WTC11 (cell line): ENCODE data around the gene ZNRF1. TPM values are rescaled to one million over a fixed set of nuclear protein-coding genes. Genes with fewer than 3 reads are reported as not detected.

ENCODE experiments used
- ATAC-seq: fragments of 200-7000 bp; cut with Tn5 transposase; 2 replicates; pipeline ENCODE4 v1.10.0; 2021; ENCODE audit warnings: mild to moderate bottlenecking, moderate library complexity
- CTCF ChIA-PET: fragments of 300-600 bp; sonication (Branson Sonifier 250); formaldehyde crosslinking; loops from one replicate; lab custom pipeline; 2021; ENCODE audit warnings: antibody characterized with exemption; lab: Charles Lee
- POLR2A ChIA-PET: fragments of 350-600 bp; sonication (Branson Sonifier 250); formaldehyde crosslinking; loops from one replicate; lab custom pipeline; 2021; ENCODE audit warnings: antibody characterized with exemption; lab: Charles Lee
- DNase-seq: peaks from one replicate; pipeline ENCODE4 v3.0.0; 2021; ENCODE audit warnings: low spot score
- H3K27ac Mint-ChIP-seq: 2 replicates; pipeline ENCODE4 v1.8.0; 2021; ENCODE audit warnings: mixed read lengths
- H3K27me3 Mint-ChIP-seq: 2 replicates; pipeline ENCODE4 v1.8.0; 2021; ENCODE audit warnings: low read depth, mild to moderate bottlenecking, moderate library complexity, mixed read lengths
- H3K36me3 Mint-ChIP-seq: 2 replicates; pipeline ENCODE4 v1.8.0; 2021; ENCODE audit warnings: mixed read lengths
- H3K4me1 Mint-ChIP-seq: 2 replicates; pipeline ENCODE4 v1.8.0; 2022; ENCODE audit warnings: mixed read lengths
- H3K4me3 Mint-ChIP-seq: 2 replicates; pipeline ENCODE4 v1.8.0; 2021; ENCODE audit warnings: mild to moderate bottlenecking, moderate library complexity, mixed read lengths
- H3K9me3 Mint-ChIP-seq: 2 replicates; pipeline ENCODE4 v1.8.0; 2021; ENCODE audit warnings: mixed read lengths
- AR ChIP-seq: fragments of 250-450 bp; sonication (Bioruptor Pico); IDR thresholded peaks from 2 replicates; pipeline ENCODE4 v1.9.0; 2021; ENCODE audit warnings: mild to moderate bottlenecking
- ELF4 ChIP-seq: sonication (generic); formaldehyde crosslinking; IDR thresholded peaks from 2 replicates; pipeline ENCODE4 v1.8.1; 2022; ENCODE audit warnings: low read depth, mild to moderate bottlenecking, moderate library complexity, missing genetic modification reagents
- EMX1 ChIP-seq: fragments of 250-450 bp; sonication (Bioruptor Pico); IDR thresholded peaks from 2 replicates; pipeline ENCODE4 v1.8.0; 2021; ENCODE audit warnings: mild to moderate bottlenecking
- ESRRA ChIP-seq: sonication (generic); formaldehyde crosslinking; IDR thresholded peaks from 2 replicates; pipeline ENCODE4 v1.8.1; 2022; ENCODE audit warnings: mild to moderate bottlenecking, missing genetic modification reagents, borderline replicate concordance
- HMGA2 ChIP-seq: fragments of 250-450 bp; sonication (Bioruptor Pico); IDR thresholded peaks from 2 replicates; pipeline ENCODE4 v1.4.0; 2021; ENCODE audit warnings: mild to moderate bottlenecking, moderate library complexity
- KAT7 ChIP-seq: sonication (generic); formaldehyde crosslinking; IDR thresholded peaks from 2 replicates; pipeline ENCODE4 v1.8.1; 2023; ENCODE audit warnings: missing genetic modification reagents, mild to moderate bottlenecking, borderline replicate concordance
- MLX ChIP-seq: sonication (generic); formaldehyde crosslinking; IDR thresholded peaks from 2 replicates; pipeline ENCODE4 v1.8.1; 2023; ENCODE audit warnings: mild to moderate bottlenecking, missing genetic modification reagents, moderate library complexity
- OVOL2 ChIP-seq: fragments of 250-450 bp; sonication (Bioruptor Pico); IDR thresholded peaks from 2 replicates; pipeline ENCODE4 v1.9.0; 2021; ENCODE audit warnings: mild to moderate bottlenecking, borderline replicate concordance
- PRDM15 ChIP-seq: sonication (generic); formaldehyde crosslinking; IDR thresholded peaks from 2 replicates; pipeline ENCODE4 v1.8.0; 2022; ENCODE audit warnings: missing genetic modification reagents
- USF2 ChIP-seq: sonication (generic); formaldehyde crosslinking; IDR thresholded peaks from 2 replicates; pipeline ENCODE4 v1.8.1; 2023; ENCODE audit warnings: mild to moderate bottlenecking, missing genetic modification reagents, moderate library complexity
- ZNF121 ChIP-seq: sonication (generic); formaldehyde crosslinking; IDR thresholded peaks from 2 replicates; pipeline ENCODE4 v1.8.0; 2023; ENCODE audit warnings: missing genetic modification reagents
- ZNF281 ChIP-seq: sonication (generic); formaldehyde crosslinking; IDR thresholded peaks from 2 replicates; pipeline ENCODE4 v1.8.0; 2023; ENCODE audit warnings: mild to moderate bottlenecking, missing genetic modification reagents
- ZNF423 ChIP-seq: fragments of 250-450 bp; sonication (Bioruptor Pico); IDR thresholded peaks from 2 replicates; pipeline ENCODE4 v2.1.2; 2022; ENCODE audit warnings: mild to moderate bottlenecking, moderate library complexity
- ZNF532 ChIP-seq: fragments of 250-450 bp; sonication (Bioruptor Pico); IDR thresholded peaks from 2 replicates; pipeline ENCODE4 v1.9.0; 2021; ENCODE audit warnings: mild to moderate bottlenecking, borderline replicate concordance
- ZSCAN18 ChIP-seq: fragments of 250-450 bp; sonication (Bioruptor Pico); IDR thresholded peaks from 2 replicates; pipeline ENCODE4 v2.1.2; 2022; ENCODE audit warnings: mild to moderate bottlenecking, moderate library complexity
- total RNA-seq: library from RNA; stranded (reverse); gene quantifications from 3 replicates; pipeline ENCODE4 v1.2.3, GENCODE V29; 2021

Gene ZNRF1
- total RNA-seq, 1 experiment from 2014 or later = 47.6 TPM

GRCh38 chr16:75003931-75004330 lies 5.1 kb downstream of the ZNRF1 start (continued):
- TF ChIP-seq PRDM15 (CRISPR knock-in tag) (no peak), AR (no peak), ZSCAN18 (no peak), KAT7 (CRISPR knock-in tag) (no peak), OVOL2 (no peak), USF2 (CRISPR knock-in tag) (no peak), ZNF423 (CRISPR knock-in tag) (no peak), HMGA2 (CRISPR knock-in tag) (no peak)

GRCh38 chr16:75004460-75004859 lies 5.6 kb downstream of the ZNRF1 start:
- H3K9me3 Mint-ChIP-seq = no peaks in the 10 kb centered on the region
- no peak overlapping the region for H3K4me3 Mint-ChIP-seq
- no peak for ATAC-seq
- H3K4me1 Mint-ChIP-seq = peaks cover 49% of the 10 kb centered on the region
- H3K27ac Mint-ChIP-seq = no peak overlapping the region
- TF ChIP-seq MLX (CRISPR knock-in tag) = no peak
- no peak for TF ChIP-seq ESRRA (CRISPR knock-in tag)
- TF ChIP-seq EMX1 = no peak
- TF ChIP-seq ZNF532 (CRISPR knock-in tag) = no peak
- TF ChIP-seq ZNF281 (CRISPR knock-in tag) = no peak
- TF ChIP-seq ZNF121 (CRISPR knock-in tag) = peak; percentile 79
- TF ChIP-seq ELF4 (CRISPR knock-in tag) = no peak
- TF ChIP-seq, all 79 proteins: peak for 1
- DNase-seq = no peak
- Mint-ChIP-seq H3K27me3 (peaks cover 5% of the 10 kb centered on the region), H3K36me3 (peaks cover 4% of the 10 kb centered on the region; the same call in 1 of the 2 replicates)
- ChIA-PET CTCF (interaction anchor here (1.1 to 2.1 kb wide), 3 partner anchors 58 to 107 kb away, joined by 4 to 18 read pairs (median 5); no protein-coding TSS in a partner anchor), POLR2A (no interaction called here)
